GM12874 (cell line): ENCODE measurements around the gene SMYD4.
A peak's percentile ranks its signal among the peaks of the same experiment; 100 is the strongest.

Experiments
- CTCF ChIP-seq: IDR thresholded peaks from 2 replicates; pipeline ENCODE4 v1.5.1; 2011; ENCODE audit warnings: low read depth, mild to moderate bottlenecking, control low read depth, low read length, moderate library complexity; ENCODE audit not compliant: insufficient read depth

SMYD4 gene

DNA sequence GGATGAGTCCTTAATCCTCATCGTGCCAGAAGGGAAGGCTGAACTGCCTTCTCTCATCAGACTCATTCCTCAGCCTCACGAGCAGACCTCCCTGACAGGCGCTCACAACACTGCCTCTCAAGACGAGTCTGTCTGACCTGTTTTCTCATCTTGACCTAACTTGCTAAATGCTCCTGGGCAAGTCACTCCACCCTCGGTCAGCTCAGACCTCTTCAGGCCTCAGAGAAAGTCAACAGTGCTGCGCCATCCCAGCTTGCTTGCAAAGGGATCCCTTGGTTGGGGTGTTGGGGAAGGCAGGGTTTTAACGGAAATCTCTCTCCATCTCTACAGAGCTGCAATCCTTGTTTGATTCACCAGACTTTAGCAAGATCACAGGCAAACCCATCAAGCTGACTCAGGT, 52.8 kb downstream of the SMYD4 start:
- no peak for TF ChIP-seq CTCF

GRCh38 chr17:1776328-1776727, 53.4 kb downstream of the SMYD4 start:
- no peak for TF ChIP-seq CTCF

DNA sequence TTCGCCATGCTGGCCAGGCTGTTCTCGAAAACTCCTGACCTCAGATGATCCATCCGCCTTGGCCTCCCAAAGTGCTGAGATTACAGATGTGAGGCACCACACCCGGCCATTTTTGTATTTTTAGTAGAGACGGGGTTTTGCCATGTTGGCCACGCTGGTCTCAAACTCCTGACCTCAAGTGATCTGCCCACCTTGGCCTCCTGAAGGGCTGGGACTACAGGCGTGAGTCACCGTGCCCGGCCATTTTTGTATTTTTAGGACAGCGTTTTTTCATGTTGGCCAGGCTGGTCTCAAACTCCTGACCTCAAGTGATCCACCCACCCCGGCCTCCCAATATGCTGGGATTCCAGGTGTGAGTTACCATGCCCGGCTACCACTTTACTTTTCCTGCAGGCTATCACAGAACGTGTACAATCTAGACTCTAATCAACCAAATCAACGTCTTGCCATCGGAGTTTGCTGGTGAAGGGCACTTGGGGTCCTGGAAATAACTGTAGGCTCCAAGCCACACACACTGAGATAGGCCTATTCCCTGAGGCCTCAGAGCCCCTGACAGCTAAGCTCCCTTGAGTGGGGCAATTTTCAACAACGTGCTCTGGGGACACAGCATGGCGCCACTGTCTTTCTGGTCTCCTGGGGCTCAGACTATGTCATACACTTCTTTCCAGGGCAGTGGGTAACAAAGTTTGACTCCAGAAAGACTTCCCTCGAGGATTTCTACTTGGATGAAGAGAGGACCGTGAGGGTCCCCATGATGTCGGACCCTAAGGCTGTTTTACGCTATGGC, 55.1 kb downstream of the SMYD4 start:
- TF ChIP-seq CTCF = no peak

DNA sequence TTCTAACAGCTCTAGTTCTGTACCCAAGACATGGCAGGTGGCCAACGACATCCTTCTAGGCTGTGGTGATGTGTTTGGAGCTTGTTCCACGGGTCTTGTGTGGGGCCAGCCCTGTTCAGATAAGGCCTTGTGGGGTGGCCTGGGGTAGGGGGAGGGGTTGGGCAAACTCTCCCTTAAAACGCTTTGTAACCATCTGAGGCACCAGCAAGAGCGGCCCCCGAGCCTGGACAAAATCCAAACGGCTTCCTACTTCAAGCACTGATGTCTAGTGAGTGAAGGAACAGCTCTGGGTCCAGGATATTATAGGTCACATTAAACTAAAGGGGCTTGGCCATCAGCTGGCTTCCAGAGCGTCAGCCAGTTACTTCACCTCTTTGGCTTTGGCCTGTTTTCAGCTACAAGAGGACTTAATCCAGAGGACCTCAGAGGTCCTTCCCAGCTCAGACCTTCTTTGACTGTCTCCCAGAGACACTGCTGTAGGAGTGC, 56.0 kb downstream of the SMYD4 start:
- TF ChIP-seq CTCF = no peak

DNA sequence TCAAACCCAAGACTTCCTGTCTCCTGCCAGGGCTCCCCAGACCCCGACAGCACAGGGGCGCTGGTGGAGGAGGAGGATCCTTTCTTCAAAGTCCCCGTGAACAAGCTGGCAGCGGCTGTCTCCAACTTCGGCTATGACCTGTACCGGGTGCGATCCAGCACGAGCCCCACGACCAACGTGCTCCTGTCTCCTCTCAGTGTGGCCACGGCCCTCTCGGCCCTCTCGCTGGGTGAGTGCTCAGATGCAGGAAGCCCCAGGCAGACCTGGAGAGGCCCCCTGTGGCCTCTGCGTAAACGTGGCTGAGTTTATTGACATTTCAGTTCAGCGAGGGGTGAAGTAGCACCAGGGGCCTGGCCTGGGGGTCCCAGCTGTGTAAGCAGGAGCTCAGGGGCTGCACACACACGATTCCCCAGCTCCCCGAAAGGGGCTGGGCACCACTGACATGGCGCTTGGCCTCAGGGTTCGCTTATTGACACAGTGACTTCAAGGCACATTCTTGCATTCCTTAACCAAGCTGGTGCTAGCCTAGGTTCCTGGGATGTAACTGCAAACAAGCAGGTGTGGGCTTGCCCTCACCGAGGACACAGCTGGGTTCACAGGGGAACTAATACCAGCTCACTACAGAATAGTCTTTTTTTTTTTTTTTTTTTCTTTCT, 59.8 kb downstream of the SMYD4 start:
- TF ChIP-seq CTCF = no peak

- peak; percentile 10; the same call in 1 of the 2 replicates for TF ChIP-seq CTCF
These were observed 62.3 kb downstream of the SMYD4 start for GRCh38 chr17:1767358-1767757.

GRCh38 chr17:1766382-1767135, 63.1 kb downstream of the SMYD4 start:
- TF ChIP-seq CTCF = no peak
